GM21381 (cell line): ENCODE data around the gene SPTB.

Experiments used
- ATAC-seq: cut with Tn5 transposase; IDR thresholded peaks from one replicate; pipeline ENCODE4 v1.9.1; 2021; ENCODE audit warnings: mild to moderate bottlenecking, moderate library complexity; ENCODE audit not compliant: unreplicated experiment

SPTB gene

GRCh38 chr14:64733899-64734298 is 145.8 kb downstream of the SPTB start:
- no peak for ATAC-seq

GRCh38 chr14:64733321-64733720 is 146.4 kb downstream of the SPTB start:
- no peak for ATAC-seq

- no peak for ATAC-seq
Measured at GRCh38 chr14:64732536-64733120, 147.1 kb downstream of the SPTB start.

GRCh38 chr14:64732066-64732465 is 147.6 kb downstream of the SPTB start:
- no peak for ATAC-seq

GRCh38 chr14:64731141-64731581 is 148.5 kb downstream of the SPTB start:
- no peak for ATAC-seq

- no peak for ATAC-seq
Measured at GRCh38 chr14:64730681-64731080, 149.0 kb downstream of the SPTB start.

- ATAC-seq: no peak
Measured at GRCh38 chr14:64730061-64730440, 149.7 kb downstream of the SPTB start.

GRCh38 chr14:64729386-64730060 is 150.2 kb downstream of the SPTB start:
- no peak for ATAC-seq

- ATAC-seq: no peak
Measured at GRCh38 chr14:64728856-64729255, 150.9 kb downstream of the SPTB start.

GRCh38 chr14:64728106-64728505 is 151.6 kb downstream of the SPTB start:
- no peak for ATAC-seq

- no peak for ATAC-seq
Measured at GRCh38 chr14:64727551-64728071, 152.1 kb downstream of the SPTB start.

- no peak for ATAC-seq
Measured at GRCh38 chr14:64726585-64726890, 153.2 kb downstream of the SPTB start.

GRCh38 chr14:64725879-64726584 is 153.7 kb downstream of the SPTB start:
- ATAC-seq: no peak

GRCh38 chr14:64725261-64725815 is 154.4 kb downstream of the SPTB start:
- ATAC-seq: no peak

GRCh38 chr14:64724578-64724930 is 155.2 kb downstream of the SPTB start:
- ATAC-seq: no peak

- ATAC-seq: no peak
Measured at GRCh38 chr14:64723691-64724577, 155.8 kb downstream of the SPTB start.

- no peak for ATAC-seq
Measured at GRCh38 chr14:64722842-64723447, 156.8 kb downstream of the SPTB start.

- ATAC-seq: no peak
Measured at GRCh38 chr14:64721899-64722298, 157.8 kb downstream of the SPTB start.

GRCh38 chr14:64721391-64721791 is 158.3 kb downstream of the SPTB start:
- no peak for ATAC-seq

- ATAC-seq: no peak
Measured at GRCh38 chr14:64720131-64720576, 159.6 kb downstream of the SPTB start.
